SW 1271 (cell line): Measurements from ENCODE around the gene PPP4R4.
"Not testable (repeated sequence)": the region's sequence is repeated elsewhere in the genome, so short reads cannot be mapped to it uniquely, and the experiment has no call there.

Experiments
- DNase-seq, 2 experiments: peaks; one replicate each; lab custom pipeline; 2025; lab: John Stamatoyannopoulos, UW

PPP4R4 gene

GRCh38 chr14:94145902-94146527, 28.1 kb upstream of the PPP4R4 start:
- no peak for DNase-seq

GRCh38 chr14:94152676-94153075, 21.4 kb upstream of the PPP4R4 start:
- no peak for DNase-seq

- DNase-seq = no peak
Measured at GRCh38 chr14:94153750-94154342, 20.3 kb upstream of the PPP4R4 start.

GRCh38 chr14:94156143-94156542, 18.0 kb upstream of the PPP4R4 start:
- not testable (repeated sequence) for DNase-seq

- DNase-seq = no peak
Measured at GRCh38 chr14:94157197-94157596, 16.9 kb upstream of the PPP4R4 start.

- no peak for DNase-seq
Measured at GRCh38 chr14:94158239-94158883, 15.8 kb upstream of the PPP4R4 start.

GRCh38 chr14:94161058-94161457, 13.1 kb upstream of the PPP4R4 start:
- DNase-seq = no peak

- no peak for DNase-seq
Measured at GRCh38 chr14:94161981-94162380, 12.1 kb upstream of the PPP4R4 start.

- DNase-seq = no peak
Measured at GRCh38 chr14:94162466-94162865, 11.7 kb upstream of the PPP4R4 start.

GRCh38 chr14:94163796-94164195, 10.3 kb upstream of the PPP4R4 start:
- no peak for DNase-seq

GRCh38 chr14:94164685-94165431, 9.3 kb upstream of the PPP4R4 start:
- DNase-seq = no peak

GRCh38 chr14:94165744-94166143, 8.4 kb upstream of the PPP4R4 start:
- no peak for DNase-seq

GRCh38 chr14:94170136-94170535, 4.0 kb upstream of the PPP4R4 start:
- DNase-seq = no peak

GRCh38 chr14:94171208-94171607, 2.9 kb upstream of the PPP4R4 start:
- no peak for DNase-seq

- DNase-seq = no peak
Measured at GRCh38 chr14:94172545-94172944, 1.6 kb upstream of the PPP4R4 start.

- DNase-seq = no peak
Measured at GRCh38 chr14:94173471-94173884, 644 bp upstream of the PPP4R4 start.

- no peak for DNase-seq
Measured at GRCh38 chr14:94174604-94175010, 485 bp downstream of the PPP4R4 start.

GRCh38 chr14:94175011-94175745, 1.1 kb downstream of the PPP4R4 start:
- no peak for DNase-seq

GRCh38 chr14:94175747-94176146, 1.6 kb downstream of the PPP4R4 start:
- DNase-seq = no peak

GRCh38 chr14:94176808-94177207, 2.7 kb downstream of the PPP4R4 start:
- no peak for DNase-seq

GRCh38 chr14:94177806-94178205, 3.7 kb downstream of the PPP4R4 start:
- DNase-seq = no peak

- DNase-seq = no peak
Measured at GRCh38 chr14:94179244-94179643, 5.1 kb downstream of the PPP4R4 start.
